ENCODE results near the gene PIEZO1.

DNA sequence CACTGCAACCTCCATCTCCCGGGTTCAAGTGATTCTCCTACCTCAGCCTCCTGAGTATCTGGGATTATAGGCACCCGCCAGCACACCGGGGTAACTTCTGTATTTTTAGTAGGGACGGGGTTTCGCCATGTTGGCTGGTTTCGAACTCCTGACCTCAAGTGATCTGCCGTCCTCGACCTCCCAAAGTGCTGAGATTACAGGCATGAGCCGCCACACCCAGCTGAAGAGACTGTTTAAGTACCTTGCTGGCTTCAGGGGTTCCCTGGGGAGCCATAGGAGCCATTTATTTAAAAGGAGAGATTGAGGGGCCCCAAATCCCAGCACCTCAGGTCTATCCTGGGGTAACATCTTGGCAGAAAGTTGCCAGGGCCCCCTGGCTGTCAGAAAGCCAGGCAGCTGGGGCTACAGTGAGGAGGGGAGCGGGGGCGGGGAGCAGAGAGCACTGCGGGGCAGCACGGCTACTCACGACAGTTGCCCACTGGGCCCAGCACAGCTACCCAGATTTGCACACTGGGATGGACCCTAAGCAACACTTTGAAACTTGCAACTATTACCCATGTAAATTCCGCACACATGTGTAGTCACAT lies 100.4 kb downstream of the PIEZO1 start:
- TF ChIP-seq EZH2 (IDR thresholded peaks at IDR 0.05; ENCODE audit: borderline replicate concordance, low read length), result no peak
- TF ChIP-seq, protein P1, sequence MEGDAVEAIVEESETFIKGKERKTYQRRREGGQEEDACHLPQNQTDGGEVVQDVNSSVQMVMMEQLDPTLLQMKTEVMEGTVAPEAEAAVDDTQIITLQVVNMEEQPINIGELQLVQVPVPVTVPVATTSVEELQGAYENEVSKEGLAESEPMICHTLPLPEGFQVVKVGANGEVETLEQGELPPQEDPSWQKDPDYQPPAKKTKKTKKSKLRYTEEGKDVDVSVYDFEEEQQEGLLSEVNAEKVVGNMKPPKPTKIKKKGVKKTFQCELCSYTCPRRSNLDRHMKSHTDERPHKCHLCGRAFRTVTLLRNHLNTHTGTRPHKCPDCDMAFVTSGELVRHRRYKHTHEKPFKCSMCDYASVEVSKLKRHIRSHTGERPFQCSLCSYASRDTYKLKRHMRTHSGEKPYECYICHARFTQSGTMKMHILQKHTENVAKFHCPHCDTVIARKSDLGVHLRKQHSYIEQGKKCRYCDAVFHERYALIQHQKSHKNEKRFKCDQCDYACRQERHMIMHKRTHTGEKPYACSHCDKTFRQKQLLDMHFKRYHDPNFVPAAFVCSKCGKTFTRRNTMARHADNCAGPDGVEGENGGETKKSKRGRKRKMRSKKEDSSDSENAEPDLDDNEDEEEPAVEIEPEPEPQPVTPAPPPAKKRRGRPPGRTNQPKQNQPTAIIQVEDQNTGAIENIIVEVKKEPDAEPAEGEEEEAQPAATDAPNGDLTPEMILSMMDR (conservative IDR thresholded peaks at IDR 0.05 in 1 of 2, IDR thresholded peaks at IDR 0.05 in 1 of 2; ENCODE audit: extremely low read depth in 1 of 2, insufficient read depth in 1 of 2, low read depth in 1 of 2, low read length in 2 of 2), result no peak

Data from mammary epithelial cell (primary cell).